Measurements from ENCODE around the gene PTPRG. TPM values are rescaled to one million over a fixed set of nuclear protein-coding genes. Genes with fewer than 3 reads are reported as not detected.

Gene PTPRG
- total and polyA plus RNA-seq, 2 experiments from 2014 or later: 24.4 to 131 TPM

DNA sequence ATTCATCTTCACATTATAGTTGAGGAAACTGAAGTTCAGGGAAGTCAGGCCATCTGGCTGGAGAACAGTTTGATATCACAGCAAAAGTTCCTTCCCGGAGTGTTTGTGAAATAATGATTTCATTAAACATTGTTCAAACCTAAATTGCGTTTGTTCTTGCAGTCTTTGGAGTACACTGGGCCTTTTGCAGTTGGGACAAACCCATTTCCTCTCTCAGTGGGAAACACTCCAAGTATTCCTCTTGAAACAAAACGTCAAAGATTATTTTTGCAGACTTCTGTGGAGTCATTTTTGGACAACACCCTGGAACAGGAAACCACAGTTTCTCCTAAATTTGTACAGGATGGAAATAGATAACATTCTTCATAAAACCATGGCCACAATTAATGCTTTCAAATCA lies 287.5 kb downstream of the PTPRG start:
- ATAC-seq (no peak), DNase-seq (ENCODE audit: low spot score) (no peak)
- Mint-ChIP-seq H3K4me3 (no peak overlapping the region), H3K27me3 (ENCODE audit: insufficient read depth, low read depth, poor library complexity) (peaks cover 3% of the 10 kb centered on the region), H3K36me3 (ENCODE audit: low read depth) (no peaks in the 10 kb centered on the region), H3K27ac (no peak overlapping the region), H3K4me1 (peaks cover 79% of the 10 kb centered on the region), H3K9me3 (no peaks in the 10 kb centered on the region)
- Histone ChIP-seq H2AFZ (no peak overlapping the region), H3K4me2 (peak overlapping the region; percentile 25), H3K79me2 (replicated peaks; ENCODE audit: insufficient read depth) (peaks cover 87% of the 10 kb centered on the region), H3K9me2 (ENCODE audit: insufficient read depth) (no peaks in the 10 kb centered on the region; the same call in 1 of the 2 replicates), H3K4me3 (0 out of 2 replicates have a peak overlapping the region, but pooled peaks have one; percentile 3), H3F3A (replicated peaks; ENCODE audit: low read depth) (no peaks in the 10 kb centered on the region; the same call in 1 of the 2 replicates), H3K36me3 (ENCODE audit: insufficient read depth) (no peaks in the 10 kb centered on the region), H3K4me1 (ENCODE audit: insufficient read depth) (peaks cover 76% of the 10 kb centered on the region), H3K27ac (ENCODE audit: low read depth) (no peak overlapping the region), H4K20me1 (replicated peaks; ENCODE audit: insufficient read depth) (peaks cover 6% of the 10 kb centered on the region), H3K27me3 (ENCODE audit: insufficient read depth) (no peaks in the 10 kb centered on the region)
- TF ChIP-seq, protein P1, sequence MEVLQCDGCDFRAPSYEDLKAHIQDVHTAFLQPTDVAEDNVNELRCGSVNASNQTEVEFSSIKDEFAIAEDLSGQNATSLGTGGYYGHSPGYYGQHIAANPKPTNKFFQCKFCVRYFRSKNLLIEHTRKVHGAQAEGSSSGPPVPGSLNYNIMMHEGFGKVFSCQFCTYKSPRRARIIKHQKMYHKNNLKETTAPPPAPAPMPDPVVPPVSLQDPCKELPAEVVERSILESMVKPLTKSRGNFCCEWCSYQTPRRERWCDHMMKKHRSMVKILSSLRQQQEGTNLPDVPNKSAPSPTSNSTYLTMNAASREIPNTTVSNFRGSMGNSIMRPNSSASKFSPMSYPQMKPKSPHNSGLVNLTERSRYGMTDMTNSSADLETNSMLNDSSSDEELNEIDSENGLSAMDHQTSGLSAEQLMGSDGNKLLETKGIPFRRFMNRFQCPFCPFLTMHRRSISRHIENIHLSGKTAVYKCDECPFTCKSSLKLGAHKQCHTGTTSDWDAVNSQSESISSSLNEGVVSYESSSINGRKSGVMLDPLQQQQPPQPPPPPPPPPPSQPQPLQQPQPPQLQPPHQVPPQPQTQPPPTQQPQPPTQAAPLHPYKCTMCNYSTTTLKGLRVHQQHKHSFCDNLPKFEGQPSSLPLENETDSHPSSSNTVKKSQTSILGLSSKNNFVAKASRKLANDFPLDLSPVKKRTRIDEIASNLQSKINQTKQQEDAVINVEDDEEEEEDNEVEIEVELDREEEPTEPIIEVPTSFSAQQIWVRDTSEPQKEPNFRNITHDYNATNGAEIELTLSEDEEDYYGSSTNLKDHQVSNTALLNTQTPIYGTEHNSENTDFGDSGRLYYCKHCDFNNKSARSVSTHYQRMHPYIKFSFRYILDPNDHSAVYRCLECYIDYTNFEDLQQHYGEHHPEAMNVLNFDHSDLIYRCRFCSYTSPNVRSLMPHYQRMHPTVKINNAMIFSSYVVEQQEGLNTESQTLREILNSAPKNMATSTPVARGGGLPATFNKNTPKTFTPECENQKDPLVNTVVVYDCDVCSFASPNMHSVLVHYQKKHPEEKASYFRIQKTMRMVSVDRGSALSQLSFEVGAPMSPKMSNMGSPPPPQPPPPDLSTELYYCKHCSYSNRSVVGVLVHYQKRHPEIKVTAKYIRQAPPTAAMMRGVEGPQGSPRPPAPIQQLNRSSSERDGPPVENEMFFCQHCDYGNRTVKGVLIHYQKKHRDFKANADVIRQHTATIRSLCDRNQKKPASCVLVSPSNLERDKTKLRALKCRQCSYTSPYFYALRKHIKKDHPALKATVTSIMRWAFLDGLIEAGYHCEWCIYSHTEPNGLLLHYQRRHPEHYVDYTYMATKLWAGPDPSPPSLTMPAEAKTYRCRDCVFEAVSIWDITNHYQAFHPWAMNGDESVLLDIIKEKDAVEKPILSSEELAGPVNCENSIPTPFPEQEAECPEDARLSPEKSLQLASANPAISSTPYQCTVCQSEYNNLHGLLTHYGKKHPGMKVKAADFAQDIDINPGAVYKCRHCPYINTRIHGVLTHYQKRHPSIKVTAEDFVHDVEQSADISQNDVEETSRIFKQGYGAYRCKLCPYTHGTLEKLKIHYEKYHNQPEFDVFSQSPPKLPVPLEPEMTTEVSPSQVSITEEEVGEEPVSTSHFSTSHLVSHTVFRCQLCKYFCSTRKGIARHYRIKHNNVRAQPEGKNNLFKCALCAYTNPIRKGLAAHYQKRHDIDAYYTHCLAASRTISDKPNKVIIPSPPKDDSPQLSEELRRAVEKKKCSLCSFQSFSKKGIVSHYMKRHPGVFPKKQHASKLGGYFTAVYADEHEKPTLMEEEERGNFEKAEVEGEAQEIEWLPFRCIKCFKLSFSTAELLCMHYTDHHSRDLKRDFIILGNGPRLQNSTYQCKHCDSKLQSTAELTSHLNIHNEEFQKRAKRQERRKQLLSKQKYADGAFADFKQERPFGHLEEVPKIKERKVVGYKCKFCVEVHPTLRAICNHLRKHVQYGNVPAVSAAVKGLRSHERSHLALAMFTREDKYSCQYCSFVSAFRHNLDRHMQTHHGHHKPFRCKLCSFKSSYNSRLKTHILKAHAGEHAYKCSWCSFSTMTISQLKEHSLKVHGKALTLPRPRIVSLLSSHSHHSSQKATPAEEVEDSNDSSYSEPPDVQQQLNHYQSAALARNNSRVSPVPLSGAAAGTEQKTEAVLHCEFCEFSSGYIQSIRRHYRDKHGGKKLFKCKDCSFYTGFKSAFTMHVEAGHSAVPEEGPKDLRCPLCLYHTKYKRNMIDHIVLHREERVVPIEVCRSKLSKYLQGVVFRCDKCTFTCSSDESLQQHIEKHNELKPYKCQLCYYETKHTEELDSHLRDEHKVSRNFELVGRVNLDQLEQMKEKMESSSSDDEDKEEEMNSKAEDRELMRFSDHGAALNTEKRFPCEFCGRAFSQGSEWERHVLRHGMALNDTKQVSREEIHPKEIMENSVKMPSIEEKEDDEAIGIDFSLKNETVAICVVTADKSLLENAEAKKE (CRISPR knock-in tag; IDR thresholded peaks at IDR 0.05): no peak
- TF ChIP-seq EZH2 (IDR thresholded peaks at IDR 0.05; ENCODE audit: low read depth, unreplicated experiment) (no peak), NANOG (IDR thresholded peaks at IDR 0.05; ENCODE audit: borderline replicate concordance) (no peak), CREB1 (CRISPR knock-in tag; IDR thresholded peaks at IDR 0.05; ENCODE audit: low read depth) (no peak)
- TF ChIP-seq, protein P2, sequence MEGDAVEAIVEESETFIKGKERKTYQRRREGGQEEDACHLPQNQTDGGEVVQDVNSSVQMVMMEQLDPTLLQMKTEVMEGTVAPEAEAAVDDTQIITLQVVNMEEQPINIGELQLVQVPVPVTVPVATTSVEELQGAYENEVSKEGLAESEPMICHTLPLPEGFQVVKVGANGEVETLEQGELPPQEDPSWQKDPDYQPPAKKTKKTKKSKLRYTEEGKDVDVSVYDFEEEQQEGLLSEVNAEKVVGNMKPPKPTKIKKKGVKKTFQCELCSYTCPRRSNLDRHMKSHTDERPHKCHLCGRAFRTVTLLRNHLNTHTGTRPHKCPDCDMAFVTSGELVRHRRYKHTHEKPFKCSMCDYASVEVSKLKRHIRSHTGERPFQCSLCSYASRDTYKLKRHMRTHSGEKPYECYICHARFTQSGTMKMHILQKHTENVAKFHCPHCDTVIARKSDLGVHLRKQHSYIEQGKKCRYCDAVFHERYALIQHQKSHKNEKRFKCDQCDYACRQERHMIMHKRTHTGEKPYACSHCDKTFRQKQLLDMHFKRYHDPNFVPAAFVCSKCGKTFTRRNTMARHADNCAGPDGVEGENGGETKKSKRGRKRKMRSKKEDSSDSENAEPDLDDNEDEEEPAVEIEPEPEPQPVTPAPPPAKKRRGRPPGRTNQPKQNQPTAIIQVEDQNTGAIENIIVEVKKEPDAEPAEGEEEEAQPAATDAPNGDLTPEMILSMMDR (conservative IDR thresholded peaks at IDR 0.05; ENCODE audit: low read depth in 2 of 2): no peak
- TF ChIP-seq, protein P3, sequence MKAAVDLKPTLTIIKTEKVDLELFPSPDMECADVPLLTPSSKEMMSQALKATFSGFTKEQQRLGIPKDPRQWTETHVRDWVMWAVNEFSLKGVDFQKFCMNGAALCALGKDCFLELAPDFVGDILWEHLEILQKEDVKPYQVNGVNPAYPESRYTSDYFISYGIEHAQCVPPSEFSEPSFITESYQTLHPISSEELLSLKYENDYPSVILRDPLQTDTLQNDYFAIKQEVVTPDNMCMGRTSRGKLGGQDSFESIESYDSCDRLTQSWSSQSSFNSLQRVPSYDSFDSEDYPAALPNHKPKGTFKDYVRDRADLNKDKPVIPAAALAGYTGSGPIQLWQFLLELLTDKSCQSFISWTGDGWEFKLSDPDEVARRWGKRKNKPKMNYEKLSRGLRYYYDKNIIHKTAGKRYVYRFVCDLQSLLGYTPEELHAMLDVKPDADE (IDR thresholded peaks at IDR 0.05): no peak

All from GM23338 (cell line).